GM12801 (cell line): ENCODE data around the gene SLAMF7.

Experiments
- TF ChIP-seq, protein P1 (sequence below): IDR thresholded peaks from one replicate; pipeline ENCODE4 v1.5.1; 2011; ENCODE audit warnings: control low read depth; ENCODE audit not compliant: insufficient read length; ENCODE audit errors: extremely low read depth

SLAMF7 gene

DNA sequence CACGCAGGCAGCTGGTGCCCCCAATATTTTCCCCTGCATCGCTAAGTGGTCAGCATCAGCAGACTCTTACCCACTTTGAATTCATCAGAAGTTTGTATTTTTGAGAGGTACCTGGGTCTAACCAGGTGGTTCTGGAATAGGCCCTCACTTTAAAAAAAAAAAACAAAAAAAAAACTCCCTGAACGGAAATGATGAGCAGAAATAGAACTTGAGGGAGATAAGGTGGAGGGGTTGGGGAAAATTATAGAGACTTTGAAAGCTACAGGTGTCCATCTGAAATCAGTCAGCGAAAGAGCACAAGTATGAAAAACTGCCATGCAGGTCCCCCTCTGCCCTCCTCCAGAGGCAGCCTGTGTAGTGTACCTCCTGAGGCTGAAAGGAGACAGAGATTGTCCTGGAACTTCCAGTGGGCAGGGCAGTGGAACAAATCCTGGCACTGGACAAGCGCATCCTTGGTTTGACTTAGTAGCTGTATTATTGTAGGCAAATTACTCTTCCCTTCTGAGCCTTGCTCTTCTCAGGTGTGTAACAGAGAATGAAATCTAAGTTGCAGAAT lies 1.2 kb downstream of the SLAMF7 start:
- TF ChIP-seq, protein P1, sequence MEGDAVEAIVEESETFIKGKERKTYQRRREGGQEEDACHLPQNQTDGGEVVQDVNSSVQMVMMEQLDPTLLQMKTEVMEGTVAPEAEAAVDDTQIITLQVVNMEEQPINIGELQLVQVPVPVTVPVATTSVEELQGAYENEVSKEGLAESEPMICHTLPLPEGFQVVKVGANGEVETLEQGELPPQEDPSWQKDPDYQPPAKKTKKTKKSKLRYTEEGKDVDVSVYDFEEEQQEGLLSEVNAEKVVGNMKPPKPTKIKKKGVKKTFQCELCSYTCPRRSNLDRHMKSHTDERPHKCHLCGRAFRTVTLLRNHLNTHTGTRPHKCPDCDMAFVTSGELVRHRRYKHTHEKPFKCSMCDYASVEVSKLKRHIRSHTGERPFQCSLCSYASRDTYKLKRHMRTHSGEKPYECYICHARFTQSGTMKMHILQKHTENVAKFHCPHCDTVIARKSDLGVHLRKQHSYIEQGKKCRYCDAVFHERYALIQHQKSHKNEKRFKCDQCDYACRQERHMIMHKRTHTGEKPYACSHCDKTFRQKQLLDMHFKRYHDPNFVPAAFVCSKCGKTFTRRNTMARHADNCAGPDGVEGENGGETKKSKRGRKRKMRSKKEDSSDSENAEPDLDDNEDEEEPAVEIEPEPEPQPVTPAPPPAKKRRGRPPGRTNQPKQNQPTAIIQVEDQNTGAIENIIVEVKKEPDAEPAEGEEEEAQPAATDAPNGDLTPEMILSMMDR = no peak

DNA sequence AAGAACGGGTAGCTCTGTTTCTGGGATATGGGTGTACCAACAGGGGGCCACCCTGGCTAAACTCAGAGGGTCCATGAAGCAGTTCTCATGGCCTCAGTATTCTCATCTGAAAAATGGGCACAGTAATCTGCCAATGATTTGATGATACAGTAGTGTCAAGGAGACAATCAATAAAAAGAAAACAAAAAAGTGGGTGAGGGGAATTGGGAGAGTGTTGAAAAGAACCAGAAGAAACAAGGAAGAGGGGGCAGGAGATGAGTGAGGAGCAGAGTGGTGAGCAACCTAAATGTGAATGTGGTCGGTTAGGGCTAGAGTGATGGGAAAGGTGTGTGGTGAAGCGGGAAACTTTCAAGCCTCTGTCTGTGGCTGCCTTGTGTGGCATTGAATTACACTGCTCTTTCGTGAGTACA lies 2.0 kb downstream of the SLAMF7 start:
- TF ChIP-seq, protein P1 = no peak

DNA sequence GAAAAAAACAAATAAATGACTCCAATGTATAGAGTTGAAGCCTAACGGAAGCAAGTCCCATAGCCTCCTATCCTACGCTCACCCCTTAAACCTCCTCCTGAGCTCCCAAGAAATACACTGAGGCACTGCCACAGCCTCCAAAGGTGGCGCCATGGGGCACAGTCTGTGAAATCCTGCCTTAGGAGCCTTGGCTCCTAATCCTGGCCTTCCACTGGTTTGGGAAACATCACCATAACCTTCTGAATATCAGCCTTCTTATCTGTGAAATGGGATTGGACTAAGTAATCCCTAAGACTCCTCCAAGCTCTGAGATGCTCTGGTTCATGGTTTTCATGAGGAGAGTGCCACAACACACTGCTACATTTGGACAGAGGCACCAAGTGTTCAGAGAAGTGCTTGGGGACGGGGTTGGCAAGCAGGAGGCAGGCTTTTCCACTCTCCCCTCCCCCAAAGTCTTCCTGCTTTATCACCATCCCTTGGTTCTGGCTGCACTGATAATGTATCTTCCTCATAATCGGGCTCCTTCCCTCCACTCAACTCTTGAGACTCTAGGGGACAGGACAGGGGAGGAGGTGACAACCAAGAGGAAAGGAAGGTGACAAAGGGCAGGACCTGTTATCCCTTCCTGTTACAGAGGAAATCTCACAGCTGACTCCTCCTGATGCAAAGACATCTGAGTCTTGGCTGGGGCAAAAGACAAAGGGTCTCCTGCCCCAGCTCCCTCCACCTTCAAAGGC lies 2.7 kb downstream of the SLAMF7 start:
- TF ChIP-seq, protein P1 = no peak

DNA sequence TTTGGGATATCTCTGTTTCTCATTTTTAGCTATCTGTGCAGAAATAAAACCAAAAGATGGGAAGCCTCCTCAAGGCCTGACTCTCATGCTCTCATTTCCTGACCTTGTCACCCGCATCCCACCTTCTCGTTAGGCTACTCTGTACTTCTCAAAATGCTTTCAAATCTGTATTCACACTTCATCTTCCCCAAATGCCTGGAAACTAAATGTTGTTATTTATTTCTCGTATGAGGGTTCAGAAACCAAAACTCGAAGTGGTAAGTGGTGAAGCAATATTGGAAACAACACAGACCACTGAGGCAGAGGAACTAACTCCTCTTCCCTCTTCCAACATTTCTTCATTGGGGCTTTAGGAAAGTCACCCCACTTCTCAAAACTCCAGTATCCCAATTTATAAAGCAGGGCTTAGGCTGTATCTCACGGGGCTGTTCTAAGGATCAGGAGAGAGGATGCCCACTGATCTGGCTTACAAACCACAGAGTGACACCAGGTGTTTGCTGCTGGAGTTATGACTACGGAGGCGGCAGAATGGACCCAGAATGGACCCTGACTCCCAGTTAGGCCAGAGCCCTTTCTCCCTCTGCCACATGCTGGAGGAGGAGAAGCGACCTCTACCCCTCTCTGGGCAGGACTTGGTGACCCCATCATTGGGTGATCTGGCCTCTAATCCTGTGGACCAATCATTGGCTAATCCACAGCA lies 3.5 kb downstream of the SLAMF7 start:
- TF ChIP-seq, protein P1 = no peak

DNA sequence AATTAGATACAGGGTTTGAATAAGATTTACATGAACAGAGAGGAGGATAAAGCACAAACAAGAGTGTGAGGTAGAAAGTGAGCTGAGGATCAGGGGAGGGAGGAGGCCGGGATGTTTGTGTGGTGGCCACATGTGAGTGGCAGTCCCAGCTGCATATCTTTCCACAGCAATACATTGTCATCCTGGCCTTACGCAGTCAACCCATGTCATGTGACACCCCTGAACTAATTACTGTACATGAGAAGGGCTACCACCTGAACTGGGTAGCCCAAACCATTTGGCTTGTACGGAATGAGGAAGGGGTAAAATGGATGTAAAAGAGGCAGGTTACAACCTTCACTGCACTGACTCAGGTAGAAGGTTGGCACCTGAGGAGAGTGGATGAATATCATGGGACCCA lies 4.2 kb downstream of the SLAMF7 start:
- TF ChIP-seq, protein P1 = no peak

DNA sequence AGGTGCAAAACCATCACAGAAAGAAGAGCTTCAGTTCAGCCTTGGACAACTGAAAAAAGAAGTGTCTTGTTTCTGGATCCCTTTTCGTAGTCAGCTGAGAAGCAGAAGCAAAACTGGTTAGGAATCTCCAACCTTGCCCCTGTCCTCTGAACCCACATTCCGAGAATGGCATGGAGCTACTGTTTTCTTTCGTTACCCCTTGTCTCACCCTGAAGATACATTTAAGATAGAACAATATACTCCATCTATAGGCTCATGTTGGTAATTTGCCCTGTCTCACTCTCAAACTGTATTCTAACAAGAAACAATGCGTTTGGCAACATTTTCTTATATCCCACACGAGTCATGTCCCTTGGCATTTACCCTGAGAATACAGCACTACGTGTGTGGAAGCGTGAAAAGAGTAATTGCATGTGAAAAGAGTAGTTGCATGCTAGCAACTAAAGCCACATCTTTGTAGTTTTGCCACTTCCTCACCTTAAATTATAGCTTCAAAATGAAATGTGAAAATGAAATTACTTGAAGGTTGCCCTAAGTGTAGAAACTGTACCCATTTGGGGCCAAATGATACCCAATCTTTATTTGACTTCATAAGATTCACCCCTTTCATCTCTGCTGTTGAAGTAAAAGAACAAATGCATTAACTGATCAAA lies 5.3 kb downstream of the SLAMF7 start:
- TF ChIP-seq, protein P1 = no peak

DNA sequence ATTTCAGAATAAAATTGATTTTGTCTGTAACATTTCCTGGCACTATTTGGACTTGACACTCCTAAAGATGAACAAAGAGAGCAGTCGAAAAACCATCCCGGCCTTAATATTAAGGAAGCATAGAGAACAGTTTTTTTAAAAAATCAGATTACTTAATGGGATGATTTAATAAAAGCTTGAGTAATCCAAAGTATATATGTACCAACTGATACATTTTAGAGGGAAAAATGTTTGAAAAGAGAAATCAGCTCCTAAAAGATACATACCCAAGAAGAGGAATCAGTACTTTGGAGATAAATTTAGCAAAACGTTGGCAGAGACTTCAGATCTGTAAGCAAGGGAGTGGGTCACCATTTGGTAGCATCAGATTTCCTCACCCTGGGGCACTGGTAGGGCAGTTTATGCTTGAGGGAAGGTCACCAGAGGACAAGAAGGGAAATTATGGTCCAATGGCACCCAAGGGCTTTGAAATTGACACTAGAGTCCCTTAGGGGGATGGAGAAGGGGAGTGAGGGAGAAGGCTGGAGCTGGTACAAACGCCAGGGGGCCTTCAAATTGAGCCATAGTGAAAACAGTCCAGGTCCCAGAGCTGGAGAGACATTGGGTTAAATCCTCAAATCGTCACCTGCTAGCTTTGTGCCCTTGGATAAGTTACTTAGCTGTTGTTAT lies 5.9 kb downstream of the SLAMF7 start:
- TF ChIP-seq, protein P1 = no peak
